ENCODE data around the gene ZNF121.

DNA sequence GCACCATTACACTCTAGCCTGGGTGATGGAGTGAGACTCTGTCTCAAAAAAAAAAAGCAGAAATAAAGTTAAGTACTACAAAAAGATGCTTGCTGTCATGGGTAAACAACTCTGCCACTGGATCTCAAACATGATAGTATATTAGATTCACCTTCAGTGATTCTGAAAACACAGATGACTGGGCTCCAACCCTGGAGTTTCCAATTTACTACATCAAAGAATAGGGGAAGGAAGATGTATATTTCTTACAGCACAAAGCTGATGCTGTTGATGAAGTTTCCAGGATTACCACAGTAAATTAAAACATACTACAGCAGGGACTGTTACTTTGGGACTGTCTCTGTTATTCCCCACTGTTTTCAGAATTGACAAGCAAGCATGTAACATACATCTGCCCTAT is 31.5 kb upstream of the ZNF121 start:
- TF ChIP-seq POLR2A (IDR thresholded peaks at IDR 0.05) = no peak
- TF ChIP-seq, protein P1, sequence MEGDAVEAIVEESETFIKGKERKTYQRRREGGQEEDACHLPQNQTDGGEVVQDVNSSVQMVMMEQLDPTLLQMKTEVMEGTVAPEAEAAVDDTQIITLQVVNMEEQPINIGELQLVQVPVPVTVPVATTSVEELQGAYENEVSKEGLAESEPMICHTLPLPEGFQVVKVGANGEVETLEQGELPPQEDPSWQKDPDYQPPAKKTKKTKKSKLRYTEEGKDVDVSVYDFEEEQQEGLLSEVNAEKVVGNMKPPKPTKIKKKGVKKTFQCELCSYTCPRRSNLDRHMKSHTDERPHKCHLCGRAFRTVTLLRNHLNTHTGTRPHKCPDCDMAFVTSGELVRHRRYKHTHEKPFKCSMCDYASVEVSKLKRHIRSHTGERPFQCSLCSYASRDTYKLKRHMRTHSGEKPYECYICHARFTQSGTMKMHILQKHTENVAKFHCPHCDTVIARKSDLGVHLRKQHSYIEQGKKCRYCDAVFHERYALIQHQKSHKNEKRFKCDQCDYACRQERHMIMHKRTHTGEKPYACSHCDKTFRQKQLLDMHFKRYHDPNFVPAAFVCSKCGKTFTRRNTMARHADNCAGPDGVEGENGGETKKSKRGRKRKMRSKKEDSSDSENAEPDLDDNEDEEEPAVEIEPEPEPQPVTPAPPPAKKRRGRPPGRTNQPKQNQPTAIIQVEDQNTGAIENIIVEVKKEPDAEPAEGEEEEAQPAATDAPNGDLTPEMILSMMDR (IDR thresholded peaks at IDR 0.05) = no peak
